HG03135 (cell line): ENCODE data around the gene CSTF3.

Experiments
- ATAC-seq: cut with Tn5 transposase; IDR thresholded peaks from one replicate; pipeline ENCODE4 v1.9.1; 2021; ENCODE audit warnings: mild to moderate bottlenecking, moderate library complexity; ENCODE audit not compliant: unreplicated experiment

CSTF3 gene

DNA sequence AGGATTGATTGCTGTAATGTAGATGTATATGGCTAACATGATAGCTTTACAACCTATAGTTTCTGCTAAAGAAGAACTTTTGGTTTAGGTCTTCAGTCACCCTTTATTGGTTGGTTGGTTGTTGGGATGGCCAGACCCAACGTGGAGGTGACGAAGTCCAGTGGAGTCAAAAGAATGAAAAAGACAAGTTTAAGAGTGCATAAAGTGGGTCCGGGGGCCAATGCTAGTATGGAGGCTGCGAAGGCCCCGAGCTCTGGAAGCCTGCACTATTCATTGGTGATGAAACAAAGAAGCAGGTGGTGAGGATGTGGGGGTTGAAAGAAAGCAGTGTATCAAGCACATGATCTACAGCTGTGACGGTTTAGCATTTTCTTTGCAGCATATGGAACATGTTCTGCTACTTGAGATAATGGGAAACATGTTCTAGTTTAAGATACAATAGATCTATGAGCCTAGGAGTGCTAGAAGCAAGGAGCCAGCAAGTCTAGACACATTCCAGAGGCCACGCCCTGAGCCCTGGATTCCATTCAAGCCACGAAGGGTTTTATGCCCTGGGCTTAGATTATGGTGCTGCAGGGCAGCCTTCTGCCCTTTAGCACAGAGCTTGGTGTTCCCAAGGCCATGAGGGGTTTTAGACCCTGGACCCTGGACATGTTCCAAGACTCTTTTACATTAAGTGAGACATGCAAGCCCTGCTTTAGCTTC is 115.6 kb downstream of the CSTF3 start:
- no peak for ATAC-seq

- ATAC-seq = no peak
Measured at GRCh38 chr11:33044285-33044756, 117.0 kb downstream of the CSTF3 start.

GRCh38 chr11:33043221-33043830 is 118.0 kb downstream of the CSTF3 start:
- no peak for ATAC-seq

DNA sequence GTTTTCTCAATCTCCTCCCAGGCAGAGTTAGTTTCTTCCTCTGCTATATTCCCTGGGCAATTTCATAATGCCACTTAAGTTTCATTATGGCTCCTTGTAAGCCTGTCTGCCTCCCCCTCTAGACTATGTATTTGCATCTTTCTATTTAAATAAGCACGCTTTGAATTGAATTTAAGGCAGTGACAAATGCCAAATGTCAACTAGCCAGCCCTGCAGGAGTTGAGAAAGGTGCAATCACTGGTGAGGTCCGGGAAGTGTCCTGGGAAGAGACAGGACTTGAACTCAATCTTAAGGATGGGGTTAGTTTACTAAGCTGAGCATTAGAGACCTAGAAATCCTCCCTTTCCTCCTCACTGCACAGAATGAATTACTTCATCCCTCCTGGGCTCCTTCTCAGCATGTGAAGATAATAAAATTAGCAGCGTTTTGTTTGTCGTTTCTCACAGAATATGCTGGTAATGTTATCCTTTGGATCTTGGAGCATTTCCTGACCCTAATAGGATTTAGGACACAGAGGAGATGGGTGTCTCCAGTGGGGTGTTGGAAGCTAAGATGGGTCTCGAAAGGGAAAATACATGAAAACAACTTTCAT is 120.3 kb downstream of the CSTF3 start:
- no peak for ATAC-seq

DNA sequence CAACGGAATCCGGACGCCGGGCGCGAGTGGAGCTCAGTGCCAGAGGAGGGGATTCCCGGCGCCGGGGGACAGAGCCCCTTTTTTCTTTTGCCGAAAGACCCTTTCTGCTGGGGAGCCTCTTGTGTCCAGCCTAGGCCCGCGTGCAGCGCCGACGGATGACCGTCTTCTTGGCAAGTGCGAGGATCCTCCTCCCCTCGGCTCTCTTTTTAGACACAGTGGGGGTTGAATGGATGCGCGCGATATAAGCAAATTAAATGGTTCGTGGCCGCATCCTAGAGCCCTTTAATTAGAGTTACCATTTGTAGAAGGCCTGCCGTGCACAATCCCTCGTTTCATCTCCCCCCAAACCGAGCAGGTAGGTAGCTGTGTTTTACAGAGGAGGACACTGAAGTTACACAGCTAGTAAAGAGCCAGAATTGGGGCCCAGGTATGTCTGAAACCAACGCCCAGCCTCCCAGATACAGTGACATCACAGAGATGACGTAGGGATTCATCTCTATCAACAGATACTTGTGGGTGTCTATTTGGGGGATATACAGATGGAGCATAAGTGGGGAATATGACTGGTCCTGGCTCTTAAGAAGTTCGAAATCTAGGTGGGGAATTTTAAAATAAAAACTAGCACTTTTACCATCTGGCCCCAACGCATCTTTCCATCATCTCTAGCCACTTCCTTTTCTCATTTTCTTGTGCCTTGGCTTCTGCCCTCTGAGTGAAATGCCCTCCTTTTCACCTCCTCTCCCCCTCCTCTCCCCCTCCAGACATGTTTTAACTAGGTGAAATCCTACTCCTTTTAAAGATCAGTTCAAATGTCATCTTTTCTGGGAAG is 121.0 kb downstream of the CSTF3 start:
- ATAC-seq = peak; percentile 30

DNA sequence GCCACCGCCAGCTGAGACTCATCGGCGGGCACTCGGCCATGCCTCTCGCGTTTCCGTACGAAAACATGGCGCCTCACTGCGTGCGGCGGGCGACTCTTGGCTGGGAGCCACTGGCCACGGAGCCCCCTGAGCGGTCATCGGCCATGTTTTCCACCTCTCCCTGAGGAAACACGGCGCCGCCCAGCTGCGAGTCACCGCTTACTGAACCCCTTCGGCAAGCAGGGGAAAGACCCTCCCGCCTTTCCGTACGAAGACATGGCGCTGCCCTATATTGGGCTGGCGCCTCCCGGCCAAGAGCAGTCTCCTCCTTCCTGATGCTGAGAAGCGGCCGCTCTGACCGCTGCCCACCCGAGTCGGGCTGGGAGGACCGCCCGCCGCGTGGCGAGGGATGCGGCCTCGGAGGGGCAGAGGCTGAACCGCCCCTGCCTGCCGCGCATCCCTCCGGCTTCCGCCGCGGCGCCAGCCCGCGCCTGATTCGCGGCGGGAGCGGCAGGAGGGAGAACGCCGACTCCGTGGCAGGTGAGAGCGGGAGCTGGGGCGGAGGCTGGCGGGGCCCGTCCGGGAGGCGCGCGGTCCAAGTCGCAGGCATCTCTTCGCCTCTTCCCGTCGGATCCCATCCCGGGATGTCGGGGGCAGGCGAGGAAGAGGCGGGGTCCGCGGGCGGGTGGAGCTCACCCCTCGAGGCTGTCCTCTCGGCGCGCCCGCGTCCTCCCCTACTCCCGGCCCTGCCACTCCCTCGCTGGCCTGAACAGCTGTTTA is 121.8 kb downstream of the CSTF3 start, which contains the start of gene TCP11L1:
Gene TCP11L1, plus strand, starts transcription at position 299 of the 759 bp plus-strand sequence. CDS start 4,202 bp downstream, outside the sequence.
- peak; percentile 81 for ATAC-seq

GRCh38 chr11:33035011-33035410 is 126.3 kb downstream of the CSTF3 start:
- ATAC-seq = no peak
